DMS114 treated with DMSO at 0.1 percent for 48 hours (cell line): Measurements from ENCODE around the gene RGS6.

ENCODE experiments used
- DNase-seq: peaks from one replicate; lab custom pipeline; 2025; ENCODE audit not compliant: unreplicated experiment; lab: John Stamatoyannopoulos, UW

The RGS6 gene

DNA sequence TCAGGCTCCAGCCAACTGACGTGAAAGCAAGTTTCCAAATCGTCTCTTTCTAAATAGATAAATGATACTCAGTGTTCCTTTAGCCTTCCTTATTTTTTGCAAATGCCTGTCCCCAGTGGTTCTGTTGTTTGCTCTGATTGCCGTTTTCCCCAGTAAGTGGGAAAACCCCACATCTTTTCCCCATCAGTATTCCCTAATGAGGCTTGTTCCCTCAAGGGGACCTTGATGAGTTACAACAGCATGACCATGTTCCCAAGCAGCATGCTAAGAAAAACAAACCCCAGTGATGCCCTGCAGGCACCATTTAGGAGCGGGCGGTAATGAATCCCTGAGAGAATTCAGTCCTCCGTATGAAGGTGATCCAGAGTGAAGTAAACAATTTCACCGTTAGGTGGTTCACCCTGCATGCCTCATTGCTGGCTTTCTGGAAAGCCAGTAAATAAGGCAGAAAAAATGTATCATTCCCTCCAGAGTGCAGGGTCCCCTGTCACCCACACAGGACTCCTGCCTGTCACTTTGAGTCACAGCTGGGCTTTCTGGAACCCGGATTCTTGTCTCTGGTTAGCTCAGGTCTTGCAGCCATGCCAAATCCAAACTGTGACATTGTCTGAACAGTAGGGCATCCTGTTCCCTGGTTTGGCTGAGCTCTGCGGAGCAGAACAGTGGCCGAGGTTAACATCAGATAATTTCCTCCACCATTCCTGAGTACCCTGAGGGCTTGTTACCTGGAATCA, 222.6 kb downstream of the RGS6 start:
- DNase-seq, result no peak

DNA sequence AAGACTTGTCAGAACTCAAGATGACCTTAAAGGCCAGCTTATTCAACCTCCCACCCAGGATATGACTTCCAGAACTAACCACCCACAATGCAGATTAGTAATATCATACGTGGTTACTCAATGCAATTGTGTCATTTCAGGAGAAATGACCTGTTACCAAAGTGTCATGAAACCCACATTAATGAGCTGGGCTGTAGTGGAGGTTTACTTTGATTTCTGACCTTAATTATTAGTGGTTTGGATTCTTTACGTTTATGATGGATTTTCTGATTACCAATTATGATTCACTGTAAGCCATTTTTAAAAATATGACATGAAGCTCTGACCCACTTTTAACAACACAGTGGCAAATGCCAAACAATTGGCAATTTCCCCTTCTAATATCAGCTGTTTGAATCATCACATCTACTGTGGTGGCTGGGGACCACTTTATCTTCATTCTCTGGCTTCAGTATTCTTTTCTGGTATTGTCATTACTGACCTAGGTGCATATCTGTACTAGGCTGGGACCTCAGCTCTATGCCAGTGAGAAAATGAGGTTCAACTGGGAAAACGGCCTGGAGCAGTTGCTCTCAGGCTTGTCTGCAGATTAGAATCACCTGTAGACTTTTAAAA, 223.3 kb downstream of the RGS6 start:
- no peak for DNase-seq

DNA sequence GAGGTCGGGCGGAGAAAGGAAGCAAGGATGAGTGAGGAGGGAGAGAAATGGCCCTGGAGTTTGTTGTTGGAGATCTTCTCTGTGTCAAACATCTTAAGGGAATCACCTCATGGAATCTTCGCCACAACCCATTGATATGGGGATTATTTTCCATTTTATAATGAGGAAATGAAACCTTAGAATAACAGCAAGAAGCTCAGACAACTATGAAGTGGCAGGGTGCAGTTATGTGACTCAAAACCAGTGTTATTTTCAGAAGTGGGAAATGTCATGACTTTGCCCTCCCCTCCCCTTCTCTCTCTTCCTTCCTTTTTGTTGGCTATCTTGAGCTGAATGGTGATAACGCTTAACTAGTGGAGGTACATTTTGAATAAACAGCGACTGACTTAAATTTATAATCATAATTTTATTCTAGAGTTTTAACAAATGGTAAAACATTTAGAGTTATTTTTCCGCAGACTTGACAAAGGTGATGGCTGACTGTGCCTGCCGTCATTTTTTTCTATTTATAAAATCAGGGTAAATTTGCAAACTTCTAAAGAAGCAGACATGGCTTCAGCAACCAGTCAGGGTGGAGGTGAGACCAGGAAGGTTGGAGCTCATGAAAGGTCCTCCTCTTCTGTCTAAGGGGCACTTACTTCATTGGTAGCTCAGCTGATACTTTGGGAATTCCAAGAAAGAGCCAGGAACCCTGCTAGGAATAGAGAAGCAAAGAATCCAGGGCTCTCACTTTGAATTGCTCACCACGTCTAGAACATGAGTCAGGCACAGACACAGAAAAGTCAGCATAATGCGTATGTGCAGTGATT, 232.4 kb downstream of the RGS6 start:
- DNase-seq, result no peak

DNA sequence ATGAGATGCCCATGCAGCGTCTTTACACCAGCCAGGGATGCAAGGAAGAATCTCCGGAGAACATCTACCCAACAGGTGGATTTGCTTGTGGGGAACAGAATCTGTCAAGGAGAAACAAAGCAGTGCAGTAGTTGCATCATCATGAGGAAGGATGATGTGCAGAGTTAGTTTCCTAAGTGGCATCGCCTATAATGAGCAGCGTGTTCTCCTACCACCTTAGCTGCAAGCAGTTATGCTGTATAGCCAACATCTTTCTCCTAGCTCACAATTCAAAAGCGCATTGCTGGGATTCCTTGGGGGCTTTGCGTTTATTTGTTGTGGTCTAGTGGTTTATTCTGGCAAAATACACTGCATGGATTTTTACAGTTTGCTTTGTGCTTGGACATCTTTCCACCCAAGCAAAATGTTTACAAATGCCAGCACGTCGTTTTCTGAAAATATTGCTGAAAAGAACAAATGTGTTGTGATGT, 233.0 kb downstream of the RGS6 start:
- no peak for DNase-seq

DNA sequence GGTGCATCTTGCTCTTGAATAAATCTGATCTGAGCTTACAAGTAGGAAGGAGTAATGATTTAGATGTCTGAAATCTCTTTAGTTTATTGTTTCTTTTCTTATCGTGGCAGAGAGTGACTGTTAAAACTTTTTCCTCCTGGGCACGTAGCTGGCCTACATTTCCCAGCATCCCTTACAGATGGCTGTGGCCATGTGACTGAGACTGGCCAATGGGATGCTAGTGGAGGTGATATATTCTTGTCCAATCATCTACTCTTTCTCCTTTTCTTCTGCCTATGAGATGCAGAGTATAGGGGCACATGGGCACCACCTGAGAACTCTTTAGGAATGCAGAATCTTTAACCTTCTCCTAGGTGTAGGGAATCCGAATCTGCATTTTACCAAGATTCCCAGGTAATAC, 237.3 kb downstream of the RGS6 start:
- no peak for DNase-seq

DNA sequence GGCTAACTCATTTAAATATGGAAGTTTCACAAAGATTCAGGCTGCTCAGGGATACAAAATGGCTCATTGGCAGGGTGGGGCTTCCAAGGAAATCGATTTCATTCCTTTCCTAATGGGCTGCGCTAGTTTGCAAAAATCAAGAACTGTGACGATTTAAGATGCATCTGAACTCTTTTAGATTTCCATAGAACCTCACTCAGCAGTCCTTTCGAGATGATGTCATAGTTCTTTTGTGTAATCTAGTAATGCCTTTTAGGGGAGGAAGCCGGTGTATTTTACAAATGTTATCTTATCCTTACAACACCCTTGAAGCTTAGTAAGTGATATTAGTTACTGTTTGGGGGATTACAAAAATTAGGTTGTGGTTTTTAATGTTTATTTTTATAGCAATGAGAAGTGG, 239.8 kb downstream of the RGS6 start:
- no peak for DNase-seq

DNA sequence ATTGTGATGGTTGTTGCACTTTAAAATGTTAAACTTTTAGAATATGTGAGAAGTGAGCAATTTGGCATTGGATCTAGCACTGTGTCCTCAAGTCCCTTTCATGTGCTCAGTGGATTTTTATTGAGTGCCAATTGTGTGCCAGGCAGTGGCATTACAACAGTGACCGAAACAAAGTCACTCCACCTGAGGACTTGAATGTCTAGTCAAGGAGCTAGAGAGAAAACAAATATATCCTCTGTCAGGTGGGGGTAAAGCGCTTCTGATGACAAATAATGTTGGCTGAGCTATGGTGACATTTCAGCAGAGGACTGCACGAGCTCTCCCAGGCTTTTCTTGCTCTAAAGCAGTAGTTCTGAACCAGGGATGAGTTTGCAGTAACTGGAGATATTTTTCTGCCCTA, 240.4 kb downstream of the RGS6 start:
- DNase-seq, result no peak

DNA sequence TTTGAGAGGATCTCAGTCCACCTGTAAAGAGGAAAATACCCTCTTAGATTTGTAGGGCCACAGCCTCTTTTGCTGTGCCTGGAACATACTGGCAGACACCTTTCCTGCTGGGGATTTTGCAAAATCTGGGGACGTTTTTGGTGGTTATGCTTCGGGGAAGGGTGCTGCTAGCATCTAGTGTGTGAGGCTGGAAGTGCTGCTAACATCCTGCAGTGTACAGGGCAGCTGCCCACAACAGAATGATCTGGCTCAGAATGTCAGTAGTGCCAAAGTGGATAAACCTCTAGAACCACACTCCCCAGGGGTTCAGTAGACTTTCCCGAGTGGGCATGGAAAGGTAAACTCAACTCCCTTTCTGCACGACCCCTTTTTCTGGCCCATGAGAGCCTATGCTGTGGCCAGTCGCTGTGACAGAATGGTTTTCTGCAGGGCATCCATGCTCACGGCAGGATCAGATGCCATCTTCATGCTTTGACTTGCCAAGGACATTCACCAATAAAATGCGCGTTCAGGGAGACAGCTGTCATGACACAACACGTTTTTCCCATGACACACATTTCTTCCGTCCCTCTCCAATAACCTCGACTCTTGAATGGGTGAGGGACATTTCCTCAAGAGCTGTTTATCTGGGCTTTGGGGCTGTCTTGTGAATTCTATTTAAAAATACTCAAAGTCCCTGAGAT, 240.9 kb downstream of the RGS6 start:
- no peak for DNase-seq

DNA sequence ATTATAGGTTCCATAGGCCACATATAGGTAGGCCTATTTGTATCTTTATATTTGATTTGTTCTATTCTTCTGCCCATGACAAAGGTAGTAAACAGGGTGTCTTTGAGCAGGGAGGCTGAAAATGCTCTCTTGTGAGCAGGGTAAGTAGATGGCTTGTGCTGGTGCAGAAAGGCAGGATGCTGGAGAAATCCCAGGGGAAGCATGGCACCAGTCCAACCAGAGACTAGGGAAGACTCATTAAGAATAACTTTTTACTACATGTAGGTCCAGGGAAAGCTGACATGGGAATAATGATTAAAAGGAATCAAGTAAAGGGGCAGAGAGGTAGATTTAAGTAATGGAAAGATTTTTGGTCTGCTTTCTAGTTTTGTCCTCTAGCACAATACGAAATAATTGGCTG, 245.0 kb downstream of the RGS6 start:
- no peak for DNase-seq

DNA sequence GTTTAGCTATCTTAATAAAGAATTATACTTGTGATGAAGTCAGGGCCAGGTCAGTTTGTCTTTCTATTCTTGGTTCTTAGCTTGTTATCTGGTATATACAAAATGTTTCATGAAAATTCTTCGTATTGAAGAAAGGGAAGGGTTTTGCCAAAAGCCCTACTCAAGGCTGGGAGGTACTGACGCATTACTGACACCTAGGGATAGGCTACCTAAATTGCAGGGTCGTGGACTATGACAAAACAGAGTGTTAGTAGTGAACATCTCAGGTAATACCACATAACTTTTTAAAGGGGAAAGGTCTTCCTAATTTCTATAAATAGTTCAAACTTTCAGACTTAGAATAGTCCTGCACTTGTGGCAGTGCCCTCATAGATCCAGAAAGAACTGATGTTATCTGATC, 246.3 kb downstream of the RGS6 start:
- no peak for DNase-seq

DNA sequence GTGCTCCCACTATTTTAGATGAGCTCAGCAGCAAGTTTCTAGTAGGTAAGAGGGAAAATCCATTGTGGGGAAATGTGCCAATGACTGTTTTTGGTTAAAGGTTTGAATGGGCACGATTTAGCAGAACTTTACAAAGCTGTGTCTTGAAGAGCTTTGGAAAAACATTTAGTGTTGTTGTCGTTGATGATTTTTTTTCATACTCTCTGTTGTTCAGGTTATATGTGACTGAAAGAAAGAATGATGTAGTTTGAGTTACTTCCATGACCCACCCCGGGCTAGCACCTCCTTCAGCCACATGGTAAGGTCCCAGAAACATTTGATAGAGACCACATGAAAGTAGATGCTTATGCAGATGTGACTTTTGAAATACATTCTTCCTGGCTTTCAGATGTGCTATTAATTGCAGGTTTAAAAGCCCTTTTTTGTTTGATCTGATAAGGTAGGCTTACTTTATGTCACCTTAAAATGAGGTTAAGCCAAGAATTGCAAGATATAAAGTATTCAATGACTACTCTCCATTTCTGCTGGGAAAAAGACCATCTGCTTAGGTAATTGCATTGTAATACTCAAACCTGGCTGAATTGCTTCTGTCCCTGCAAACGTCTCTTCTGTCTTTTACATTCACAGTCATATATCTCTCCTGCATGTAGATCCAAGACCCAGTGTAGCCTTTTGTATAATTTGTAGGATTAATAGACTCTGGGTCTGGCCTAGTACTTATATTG, 250.6 kb downstream of the RGS6 start:
- DNase-seq, result no peak

DNA sequence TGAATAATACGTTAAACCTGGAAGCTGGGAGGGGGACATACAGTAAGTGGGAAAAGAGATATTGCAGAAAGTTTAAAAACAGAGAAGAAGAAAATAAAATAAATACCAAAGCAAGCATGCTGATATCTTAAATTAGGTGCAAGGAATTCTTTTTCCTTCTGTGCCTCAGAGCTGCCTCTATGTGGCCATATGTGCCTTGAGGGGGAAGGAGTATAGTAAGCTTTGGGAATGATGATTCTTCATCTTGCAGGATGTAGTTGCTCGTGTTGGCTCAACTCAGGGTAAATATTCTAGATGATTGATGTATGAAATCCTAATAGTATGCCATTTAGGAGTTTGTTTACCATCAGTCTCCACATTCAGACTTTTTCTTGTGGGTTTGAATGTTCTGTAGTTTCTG, 251.4 kb downstream of the RGS6 start:
- no peak for DNase-seq

DNA sequence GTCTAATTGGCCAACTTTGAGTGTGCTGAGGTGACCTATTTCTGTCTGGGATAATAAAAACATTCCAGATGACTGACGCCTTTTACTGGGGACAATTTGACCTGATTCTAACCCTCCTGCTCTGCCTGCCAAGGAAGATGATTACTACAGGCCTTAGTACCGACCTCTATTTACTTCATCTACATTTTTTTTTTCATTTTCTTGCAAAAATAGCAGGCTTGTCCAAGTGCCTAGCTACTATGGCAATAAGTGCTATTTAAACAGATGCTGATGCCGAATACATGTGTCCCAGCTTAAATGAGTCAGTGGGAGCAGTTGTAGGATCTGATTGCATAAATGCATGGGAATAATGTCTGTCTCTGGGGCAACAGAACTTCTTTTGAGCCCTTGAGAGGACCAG, 254.3 kb downstream of the RGS6 start:
- no peak for DNase-seq

DNA sequence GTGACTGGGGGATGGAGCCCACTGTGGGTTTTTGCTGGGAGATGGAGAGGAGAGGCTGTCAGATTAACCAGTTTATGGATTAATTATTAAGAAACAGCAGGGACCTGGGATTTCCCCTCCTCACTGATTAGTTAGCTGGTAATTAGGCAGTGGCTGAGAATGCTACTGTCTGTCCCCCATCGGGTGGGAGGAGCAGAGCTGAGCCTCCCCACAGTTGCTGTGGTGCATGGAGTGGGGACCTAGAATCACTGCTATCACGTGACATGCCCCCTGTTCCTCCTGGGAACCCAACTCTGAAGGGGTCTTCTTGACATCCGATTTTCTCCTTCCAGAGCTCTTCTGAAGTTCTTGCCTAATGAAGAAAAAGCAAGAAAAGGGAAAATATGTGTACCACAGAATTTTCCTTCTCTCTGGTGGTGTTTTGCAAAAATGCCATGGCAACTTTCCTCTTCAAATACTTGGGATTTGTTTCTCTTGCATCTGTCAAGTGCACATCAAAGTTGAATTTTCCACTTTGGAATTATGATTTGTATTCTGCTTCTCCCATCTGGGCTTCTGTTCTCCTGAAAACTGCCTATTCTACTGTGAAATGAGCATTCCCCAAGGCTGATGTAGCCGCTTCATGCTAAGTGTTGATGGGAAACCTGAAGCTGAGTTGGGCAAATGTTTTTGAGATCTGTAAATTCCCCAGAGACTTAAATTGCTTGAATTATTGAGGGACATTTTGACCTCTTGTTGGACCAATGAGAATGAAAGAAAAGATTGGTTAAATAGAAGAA, 264.2 kb downstream of the RGS6 start:
- DNase-seq, result no peak

DNA sequence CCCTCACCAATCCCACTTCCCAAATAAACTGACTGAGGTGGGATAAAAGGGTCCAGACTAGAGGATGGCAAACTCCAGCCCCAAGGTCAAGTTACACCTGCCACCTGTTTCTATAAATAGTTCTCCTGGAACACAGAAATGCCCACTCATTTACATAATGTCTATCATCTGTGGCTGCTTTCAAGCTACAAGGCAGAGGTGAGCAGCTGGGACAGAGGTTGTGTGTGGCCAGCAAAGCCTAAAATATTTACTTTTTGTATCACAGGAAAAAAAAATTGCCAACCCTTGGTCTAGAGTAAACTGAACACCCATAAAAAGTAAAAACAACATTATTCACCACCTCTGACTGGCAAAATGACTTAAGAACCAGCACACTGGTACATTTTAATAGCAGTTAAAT, 269.4 kb downstream of the RGS6 start:
- no peak for DNase-seq

DNA sequence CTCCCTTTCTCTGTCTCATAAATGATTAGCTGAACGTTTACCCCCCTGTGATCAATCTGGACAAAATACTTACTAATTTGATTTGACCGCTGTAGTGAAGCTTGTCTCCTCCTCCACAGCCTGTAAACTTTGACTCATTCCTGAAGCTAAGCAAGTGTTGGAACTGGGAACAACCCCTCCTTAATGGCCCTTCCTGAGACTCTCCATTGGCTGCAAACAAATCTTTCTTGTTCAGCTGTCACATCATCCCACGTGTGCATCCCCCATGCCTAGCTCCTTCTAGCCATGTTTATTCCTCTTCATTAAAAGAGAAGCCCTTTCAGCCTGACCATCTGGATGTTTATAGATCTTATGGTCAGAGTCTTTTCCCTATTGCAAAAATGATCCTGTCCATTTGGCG, 281.2 kb downstream of the RGS6 start:
- DNase-seq, result no peak

DNA sequence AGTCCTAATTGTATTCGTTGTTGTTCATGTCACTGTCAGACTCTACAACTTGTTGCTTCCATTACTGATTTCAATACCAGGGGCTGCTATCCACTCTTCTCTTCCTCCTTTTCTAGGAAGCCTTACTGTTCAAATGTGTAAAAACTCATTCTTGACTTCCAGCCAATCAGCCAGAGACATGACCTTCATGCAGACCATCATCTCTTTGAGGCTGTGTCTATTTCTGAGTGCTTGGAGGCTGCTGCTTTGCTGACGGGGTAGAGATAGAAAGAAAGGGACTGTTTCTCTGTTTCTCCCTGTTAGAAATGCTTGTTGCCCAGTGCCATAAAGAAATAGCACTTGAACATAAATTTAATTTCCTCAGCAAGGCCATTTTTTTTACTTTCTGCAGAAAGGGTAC, 282.9 kb downstream of the RGS6 start:
- DNase-seq, result no peak

DNA sequence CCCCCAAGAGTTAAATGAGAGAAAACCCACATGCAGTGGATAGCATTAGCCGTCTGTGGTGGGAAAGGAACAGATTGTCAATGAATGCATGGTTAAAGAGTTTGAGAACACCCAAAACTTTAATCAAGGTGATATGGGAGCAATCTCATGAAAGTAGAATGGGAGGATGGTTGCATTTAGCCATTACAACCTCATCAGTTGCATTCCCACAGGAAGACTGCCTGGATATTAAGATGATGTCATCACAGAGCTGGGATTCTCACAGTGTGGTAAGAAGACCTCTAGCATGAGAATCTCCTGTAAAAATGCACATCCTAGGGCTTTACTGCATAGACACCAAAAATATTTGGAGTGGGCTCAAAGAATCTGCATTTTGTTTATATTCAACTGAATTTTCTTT, 284.9 kb downstream of the RGS6 start:
- no peak for DNase-seq

DNA sequence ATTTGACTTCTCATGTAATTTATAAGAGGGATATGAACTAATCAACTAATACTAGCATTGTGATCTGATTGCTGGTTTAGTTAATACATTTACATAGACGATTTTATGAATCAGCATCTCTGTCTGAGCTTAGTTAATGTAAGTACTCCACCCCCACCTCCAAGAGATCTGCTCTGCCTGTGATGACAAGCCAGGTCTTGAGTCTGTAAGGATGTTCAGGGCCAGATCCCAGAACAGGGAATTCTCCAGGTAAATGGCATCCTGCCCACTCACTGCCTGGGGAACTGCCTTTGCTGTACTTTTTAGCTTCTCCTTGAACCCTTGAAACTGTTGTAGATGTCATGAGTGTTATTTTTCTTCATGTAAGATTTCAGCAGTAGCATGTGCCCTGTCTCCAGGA, 289.8 kb downstream of the RGS6 start:
- no peak for DNase-seq

DNA sequence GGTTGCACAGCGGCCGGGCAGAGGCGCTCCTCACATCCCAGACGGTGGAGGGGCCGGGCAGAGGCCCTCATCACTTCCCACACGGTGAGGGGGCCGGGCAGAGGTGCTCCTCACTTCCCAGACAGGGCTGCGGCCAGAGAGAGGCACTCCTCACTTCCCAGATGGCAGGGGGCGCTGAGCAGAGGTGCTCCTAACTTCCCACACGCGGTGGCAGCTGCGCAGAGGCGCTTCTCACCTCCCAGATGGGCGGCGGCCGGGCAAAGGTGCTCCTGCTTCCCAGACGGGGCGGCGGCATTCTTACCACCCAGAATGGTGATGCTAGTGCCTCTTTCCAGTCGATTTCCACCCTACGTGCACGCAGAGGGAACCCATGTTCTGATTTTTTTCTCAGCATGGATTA, 304.4 kb downstream of the RGS6 start:
- DNase-seq, result no peak
